SK-N-MC (cell line): ENCODE results near the gene CYB5D1.

ENCODE experiments used
- EZH2 ChIP-seq: fragments of 200-600 bp; sonication (generic); IDR thresholded peaks from one replicate; pipeline ENCODE4 v1.6.1; 2017; ENCODE audit warnings: antibody characterized with exemption
- POLR2AphosphoS5 ChIP-seq: IDR thresholded peaks from 2 replicates; pipeline ENCODE4 v1.6.1; 2012; ENCODE audit warnings: mild to moderate bottlenecking, low read depth, low read length, borderline replicate concordance

DNA sequence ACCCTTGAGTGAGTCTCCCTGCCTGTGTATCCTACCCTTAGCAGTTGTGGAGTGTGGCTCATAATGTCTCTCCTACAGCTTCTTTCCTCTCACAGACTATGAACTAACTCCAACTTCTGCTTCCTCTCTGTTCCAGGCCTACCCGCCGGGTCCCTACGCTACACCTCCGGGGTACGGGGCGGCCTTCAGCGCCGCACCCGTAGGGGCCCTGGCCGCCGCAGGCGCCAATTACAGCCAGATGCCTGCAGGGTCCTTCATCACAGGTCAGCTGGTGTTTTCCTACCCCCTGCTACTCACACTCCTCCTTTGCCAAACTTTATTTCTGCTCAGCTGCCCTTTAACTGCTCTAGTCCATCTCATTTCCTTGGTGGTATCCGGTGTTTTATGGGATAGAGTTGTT, 52.9 kb downstream of the CYB5D1 start:
- TF ChIP-seq EZH2 = no peak
- TF ChIP-seq POLR2AphosphoS5 = no peak
